NCI-H345 treated with DMSO at 0.1 percent for 48 hours (cell line): ENCODE measurements around the gene ZNF23.
"Not testable (repeated sequence)": the region's sequence is repeated elsewhere in the genome, so short reads cannot be mapped to it uniquely, and the experiment has no call there.

ENCODE experiments used
- DNase-seq: peaks from one replicate; lab custom pipeline; 2025; ENCODE audit not compliant: unreplicated experiment; lab: John Stamatoyannopoulos, UW

ZNF23 gene

GRCh38 chr16:71461686-71462648 lies at the start of gene ZNF23:
ZNF23 (minus strand) TSS chr16:71462247; CDS start chr16:71456796, 5,451 bp downstream.
- DNase-seq: peak; percentile 29

- no peak for DNase-seq
Observed at GRCh38 chr16:71507061-71507460, 45.0 kb upstream of the ZNF23 start.

GRCh38 chr16:71504901-71505300 lies 42.9 kb upstream of the ZNF23 start:
- DNase-seq: no peak

- DNase-seq: not testable (repeated sequence)
Observed at GRCh38 chr16:71504051-71504450, 42.0 kb upstream of the ZNF23 start.

DNA sequence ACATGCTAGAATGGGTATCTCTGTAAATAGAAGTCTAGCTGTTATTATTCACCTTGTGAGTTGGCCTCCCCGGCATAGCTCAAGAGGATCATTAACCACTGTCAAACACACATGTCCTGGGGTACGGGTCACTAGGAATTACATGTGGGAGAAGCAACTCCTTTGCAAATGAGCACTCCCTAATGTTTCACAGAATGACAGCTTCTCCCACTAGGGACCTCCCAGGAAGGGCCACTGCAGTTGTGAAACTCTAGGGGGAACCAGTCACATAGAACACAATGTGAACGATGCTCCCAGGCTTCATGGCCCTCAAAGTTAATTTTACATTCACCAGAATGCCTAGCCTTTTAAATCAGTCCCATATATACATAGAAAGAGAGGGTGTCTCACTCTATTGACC lies 39.5 kb upstream of the ZNF23 start:
- no peak for DNase-seq

DNA sequence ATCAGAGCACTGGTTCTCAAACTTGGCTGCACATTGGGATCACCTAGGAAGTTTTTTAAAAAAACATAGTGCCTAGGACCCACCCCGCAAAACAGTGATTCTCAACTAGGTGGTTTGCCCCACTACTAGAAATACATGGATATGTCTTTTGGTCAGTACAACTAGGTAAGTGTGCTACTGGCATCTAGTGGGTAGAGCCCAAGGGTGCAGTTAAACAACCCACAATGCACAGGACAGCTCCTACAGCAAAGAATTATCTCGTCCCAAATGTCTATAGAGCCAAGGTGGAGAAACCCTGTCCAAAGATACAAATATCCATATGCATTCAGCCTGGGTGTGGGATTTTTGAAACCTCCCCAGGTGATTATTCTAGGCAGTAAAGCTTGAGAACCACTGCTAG lies 38.9 kb upstream of the ZNF23 start:
- DNase-seq: no peak

DNA sequence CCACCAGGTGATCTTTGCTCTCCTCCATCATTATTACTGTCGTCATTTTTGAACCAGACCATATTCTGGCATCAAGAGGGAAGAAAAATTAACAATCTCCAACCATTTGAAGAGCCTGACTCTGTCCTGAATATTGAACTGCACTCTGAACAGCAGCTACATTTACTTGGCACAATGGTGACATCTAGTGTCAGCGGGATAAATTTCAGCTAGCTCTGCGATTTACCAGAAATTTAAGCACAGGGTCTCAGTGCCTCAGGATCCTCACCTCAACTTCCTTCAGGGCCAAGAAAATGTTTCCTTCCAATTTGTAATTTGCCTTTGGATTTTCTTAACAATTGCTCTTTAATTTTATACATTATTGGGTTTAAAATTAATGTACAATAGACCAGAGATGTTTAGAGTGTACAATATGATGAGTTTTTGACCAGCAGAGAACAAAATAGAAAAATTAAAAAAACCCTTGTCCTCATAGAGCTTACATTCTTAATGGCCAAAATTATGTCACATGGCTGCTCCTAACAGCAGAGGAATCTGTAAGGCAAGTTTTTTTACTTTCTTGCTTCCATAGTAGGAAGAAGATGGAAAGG lies 37.8 kb upstream of the ZNF23 start:
- DNase-seq: no peak

- DNase-seq: no peak
Observed at GRCh38 chr16:71498031-71498430, 36.0 kb upstream of the ZNF23 start.

- no peak for DNase-seq
Observed at GRCh38 chr16:71493213-71493612, 31.2 kb upstream of the ZNF23 start.

DNA sequence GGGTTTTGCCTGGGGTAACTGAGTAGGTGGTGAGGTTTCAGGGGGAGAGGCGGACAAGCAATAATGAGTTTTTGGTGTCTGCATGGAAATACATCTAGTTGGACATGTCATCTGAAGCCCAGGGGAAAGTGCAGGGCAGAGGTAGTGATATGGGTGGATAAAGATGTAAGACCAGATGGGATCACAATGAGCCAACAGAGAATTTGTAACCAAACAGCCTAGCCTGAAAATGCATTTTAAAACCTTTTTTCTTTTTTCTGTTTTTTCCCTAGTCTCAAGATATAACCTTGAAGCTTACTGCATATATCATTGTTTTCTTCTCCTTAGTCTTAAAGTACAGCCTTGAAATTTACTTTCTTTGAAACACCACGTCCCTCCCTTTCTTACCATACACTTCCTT lies 30.7 kb upstream of the ZNF23 start:
- no peak for DNase-seq

- DNase-seq: no peak
Observed at GRCh38 chr16:71491054-71491453, 29.0 kb upstream of the ZNF23 start.

DNA sequence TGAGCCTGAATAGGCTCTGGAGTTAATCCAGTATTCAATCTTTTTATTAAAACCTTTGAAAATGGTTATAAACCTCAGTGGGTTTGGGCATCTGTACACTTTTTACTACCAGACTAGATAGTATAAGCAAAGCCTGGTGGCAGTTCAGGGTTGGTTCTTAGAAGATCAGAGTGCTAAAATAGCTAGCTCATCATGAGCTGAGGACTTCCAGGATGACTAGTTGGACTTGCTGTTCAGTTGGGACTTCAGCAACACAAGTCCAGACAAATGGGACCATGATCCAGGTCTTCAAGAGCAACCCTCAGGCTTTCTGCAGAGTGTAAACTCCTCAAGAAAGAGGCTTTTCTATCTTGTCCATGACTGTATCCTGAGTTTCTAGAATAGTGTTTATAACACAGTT lies 28.3 kb upstream of the ZNF23 start:
- DNase-seq: no peak

DNA sequence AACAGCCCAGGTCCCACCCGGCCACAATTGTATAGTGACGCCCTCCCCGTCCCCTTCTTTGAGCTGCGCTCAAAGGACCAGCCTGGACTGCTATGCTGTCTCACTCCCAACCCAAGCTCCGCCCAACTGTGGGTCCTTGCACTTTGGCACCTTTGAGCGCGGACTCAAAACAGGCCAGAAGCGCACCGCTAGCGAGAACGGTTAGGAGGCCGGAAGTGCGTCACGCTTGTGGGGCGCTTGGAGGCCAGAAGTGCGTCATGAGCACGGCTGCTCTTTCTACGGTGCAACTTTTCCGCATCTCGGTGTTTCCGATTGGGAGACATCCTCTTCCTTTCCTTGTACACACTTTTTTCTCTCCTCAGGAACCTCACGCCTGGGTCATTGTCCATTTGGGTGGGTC lies 27.1 kb upstream of the ZNF23 start, which contains the start of gene ZNF19:
Gene ZNF19 (minus strand): TSS at position 203 of the 400 bp plus-strand sequence. CDS start 7,210 bp downstream, outside the sequence.
- DNase-seq: no peak

- peak; percentile 57 for DNase-seq
Observed at GRCh38 chr16:71484006-71484893, 22.2 kb upstream of the ZNF23 start.

DNA sequence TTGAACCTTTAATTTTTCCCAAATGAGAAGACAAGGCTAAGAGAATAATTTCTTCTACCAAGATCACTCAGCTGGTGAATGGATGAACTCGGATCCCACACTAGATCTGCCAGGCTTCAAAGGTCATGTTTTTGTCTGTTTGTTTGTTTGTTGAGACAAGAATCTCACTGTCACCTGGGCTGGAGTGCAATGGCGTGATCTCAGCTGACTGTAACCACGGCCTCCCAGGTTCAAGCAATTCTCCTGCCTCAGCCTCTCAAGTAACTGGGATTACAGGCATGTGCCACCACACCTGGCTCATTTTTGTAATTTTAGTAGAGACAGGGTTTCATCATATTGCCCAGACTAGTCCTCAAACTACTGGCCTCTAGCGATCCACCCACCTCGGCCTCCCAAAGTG lies 20.5 kb upstream of the ZNF23 start:
- no peak for DNase-seq

- DNase-seq: no peak
Observed at GRCh38 chr16:71480956-71481355, 18.9 kb upstream of the ZNF23 start.

DNA sequence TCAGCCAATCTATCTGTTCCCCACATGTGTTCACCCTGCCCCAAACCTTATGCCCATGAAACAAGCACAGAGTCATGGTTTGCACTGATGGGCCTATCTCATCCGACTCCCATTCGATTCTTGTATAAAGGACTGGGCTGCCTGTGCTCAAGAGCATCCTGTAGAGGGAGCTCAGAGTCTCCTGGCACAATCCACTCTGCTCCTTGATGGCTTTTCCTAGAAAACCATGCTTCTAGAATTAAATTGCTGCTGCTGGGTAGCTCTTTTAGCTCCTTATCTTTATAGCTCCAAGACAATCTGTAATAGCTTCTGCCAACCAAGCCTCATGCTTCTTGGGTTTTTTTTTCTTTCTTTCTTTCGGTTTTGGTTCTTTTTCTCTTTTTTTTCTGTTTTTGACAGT lies 17.4 kb upstream of the ZNF23 start:
- no peak for DNase-seq

GRCh38 chr16:71476457-71477124 lies 14.5 kb upstream of the ZNF23 start:
- no peak for DNase-seq

GRCh38 chr16:71474864-71475263 lies 12.8 kb upstream of the ZNF23 start:
- DNase-seq: no peak

DNA sequence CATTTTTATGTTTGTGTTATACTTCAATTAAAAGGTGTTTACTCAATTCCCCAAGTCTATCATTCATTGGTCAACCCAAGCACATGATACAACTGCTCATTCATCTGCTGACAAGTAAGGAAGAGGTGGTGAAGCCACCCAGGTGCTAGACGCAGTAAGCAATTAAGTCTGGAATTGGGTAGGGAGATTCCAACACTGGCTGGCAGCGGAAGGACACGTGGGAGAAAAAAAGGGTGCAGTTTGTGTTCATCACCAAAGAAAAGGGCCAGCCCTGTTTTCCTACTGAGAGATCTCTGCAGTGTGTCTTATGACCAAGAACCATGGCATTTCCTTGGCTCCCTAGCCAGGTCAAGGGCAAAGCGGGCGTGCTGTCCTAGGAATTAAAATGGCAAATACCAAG lies 11.8 kb upstream of the ZNF23 start:
- DNase-seq: no peak

DNA sequence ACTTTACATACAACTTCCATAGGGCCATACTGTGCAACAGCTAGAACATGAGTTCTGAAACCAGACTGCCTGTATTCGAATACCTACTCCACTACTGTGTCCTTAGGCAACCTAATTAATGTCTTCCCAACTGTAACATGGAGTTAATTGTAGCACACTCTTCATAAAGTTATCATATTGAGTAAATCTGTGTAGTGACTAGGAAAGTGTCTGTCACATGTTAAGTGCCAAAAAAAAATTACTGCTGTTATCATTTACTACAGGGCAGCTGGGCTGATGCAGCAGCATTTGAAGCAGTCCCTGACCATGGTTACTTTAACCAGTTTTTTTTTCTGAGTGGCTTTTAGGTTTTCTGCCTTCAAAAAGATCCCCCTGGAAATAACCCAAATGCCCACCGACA lies 10.9 kb upstream of the ZNF23 start:
- no peak for DNase-seq
